GM12878 (cell line): ENCODE measurements around the gene RASD1.

Experiments used
- TF ChIP-seq, protein P1 (sequence below), 3 experiments: IDR thresholded peaks in 2 of 3; conservative IDR thresholded peaks in 1 of 3; 2 replicates each; pipeline ENCODE4 v1.5.1; 2011; ENCODE audit warnings: low read depth in 3 of 3, low read length in 3 of 3, mild to moderate bottlenecking in 3 of 3, control low read depth in 2 of 3, moderate library complexity in 2 of 3, inconsistent platforms in 1 of 3, mixed read lengths in 1 of 3; ENCODE audit not compliant: control insufficient read depth in 2 of 3, insufficient read depth in 1 of 3; ENCODE audit errors: extremely low read depth in 1 of 3
- TF ChIP-seq, protein P2 (sequence below): IDR thresholded peaks from 2 replicates; pipeline ENCODE4 v1.6.1; 2012; ENCODE audit warnings: low read depth, low read length, improper control_type of control experiment

DNA sequence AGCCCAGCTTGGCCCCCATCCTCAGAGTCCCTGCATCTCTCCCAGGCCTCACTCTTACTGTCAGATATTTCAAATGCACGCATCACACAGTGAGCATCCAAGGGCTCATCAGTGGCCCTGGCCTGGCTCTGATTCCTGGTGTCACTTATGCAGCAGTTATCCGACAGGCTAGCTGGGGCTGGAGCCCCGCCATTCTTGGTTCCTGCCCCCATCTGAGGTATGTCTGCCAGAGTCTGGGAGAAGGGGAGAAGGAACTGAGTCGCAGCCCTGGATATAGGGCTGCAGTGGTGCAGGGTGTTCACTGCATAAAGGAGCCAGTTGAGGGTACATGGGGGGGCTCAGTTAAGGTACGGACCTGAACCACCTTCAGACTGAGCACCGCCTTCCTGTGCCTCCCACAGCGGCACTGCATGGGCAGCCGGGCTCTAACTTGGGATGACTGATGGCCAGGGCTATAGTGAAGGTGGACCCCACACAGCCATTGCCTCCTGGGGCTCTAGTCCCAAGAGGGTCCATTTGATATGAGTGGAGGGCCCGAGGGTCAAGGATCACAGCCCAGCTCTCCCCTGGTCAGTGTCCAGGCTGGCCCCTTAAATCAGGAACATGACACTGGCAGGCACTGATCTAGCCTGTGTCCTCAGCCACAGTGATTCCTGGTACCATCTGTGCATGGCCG, 1.8 kb upstream of the RASD1 start:
- TF ChIP-seq, protein P1, sequence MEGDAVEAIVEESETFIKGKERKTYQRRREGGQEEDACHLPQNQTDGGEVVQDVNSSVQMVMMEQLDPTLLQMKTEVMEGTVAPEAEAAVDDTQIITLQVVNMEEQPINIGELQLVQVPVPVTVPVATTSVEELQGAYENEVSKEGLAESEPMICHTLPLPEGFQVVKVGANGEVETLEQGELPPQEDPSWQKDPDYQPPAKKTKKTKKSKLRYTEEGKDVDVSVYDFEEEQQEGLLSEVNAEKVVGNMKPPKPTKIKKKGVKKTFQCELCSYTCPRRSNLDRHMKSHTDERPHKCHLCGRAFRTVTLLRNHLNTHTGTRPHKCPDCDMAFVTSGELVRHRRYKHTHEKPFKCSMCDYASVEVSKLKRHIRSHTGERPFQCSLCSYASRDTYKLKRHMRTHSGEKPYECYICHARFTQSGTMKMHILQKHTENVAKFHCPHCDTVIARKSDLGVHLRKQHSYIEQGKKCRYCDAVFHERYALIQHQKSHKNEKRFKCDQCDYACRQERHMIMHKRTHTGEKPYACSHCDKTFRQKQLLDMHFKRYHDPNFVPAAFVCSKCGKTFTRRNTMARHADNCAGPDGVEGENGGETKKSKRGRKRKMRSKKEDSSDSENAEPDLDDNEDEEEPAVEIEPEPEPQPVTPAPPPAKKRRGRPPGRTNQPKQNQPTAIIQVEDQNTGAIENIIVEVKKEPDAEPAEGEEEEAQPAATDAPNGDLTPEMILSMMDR (IDR thresholded peaks at IDR 0.05 in 2 of 3, conservative IDR thresholded peaks at IDR 0.05 in 1 of 3; ENCODE audit: control insufficient read depth in 2 of 3, extremely low read depth in 1 of 3, insufficient read depth in 1 of 3, low read depth in 3 of 3, low read length in 3 of 3) = no peak
- TF ChIP-seq, protein P2, sequence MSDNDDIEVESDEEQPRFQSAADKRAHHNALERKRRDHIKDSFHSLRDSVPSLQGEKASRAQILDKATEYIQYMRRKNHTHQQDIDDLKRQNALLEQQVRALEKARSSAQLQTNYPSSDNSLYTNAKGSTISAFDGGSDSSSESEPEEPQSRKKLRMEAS = no peak
